HG02884 (cell line): ENCODE measurements around the gene GRIK1.

ENCODE experiments used
- ATAC-seq: cut with Tn5 transposase; IDR thresholded peaks from one replicate; pipeline ENCODE4 v1.9.1; 2021; ENCODE audit warnings: mild to moderate bottlenecking, moderate library complexity; ENCODE audit not compliant: unreplicated experiment

Gene GRIK1

DNA sequence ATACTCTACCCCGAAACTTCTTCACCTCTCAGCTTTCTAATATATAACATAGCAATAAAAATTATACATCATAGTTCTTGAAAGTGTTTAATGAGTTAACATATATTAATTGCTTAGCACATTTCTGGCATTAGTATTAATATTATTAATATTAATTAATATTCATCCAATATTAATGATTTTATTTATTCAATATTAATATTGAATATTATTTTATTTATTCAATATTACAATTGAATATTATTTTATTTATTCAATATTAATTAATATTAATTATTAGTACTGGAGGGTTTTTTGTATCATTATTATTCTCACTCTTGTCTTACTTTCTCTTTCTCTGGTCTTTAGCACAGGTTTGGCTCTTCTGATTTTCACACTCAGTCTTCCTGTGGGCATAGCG, 105.2 kb downstream of the GRIK1 start:
- no peak for ATAC-seq

DNA sequence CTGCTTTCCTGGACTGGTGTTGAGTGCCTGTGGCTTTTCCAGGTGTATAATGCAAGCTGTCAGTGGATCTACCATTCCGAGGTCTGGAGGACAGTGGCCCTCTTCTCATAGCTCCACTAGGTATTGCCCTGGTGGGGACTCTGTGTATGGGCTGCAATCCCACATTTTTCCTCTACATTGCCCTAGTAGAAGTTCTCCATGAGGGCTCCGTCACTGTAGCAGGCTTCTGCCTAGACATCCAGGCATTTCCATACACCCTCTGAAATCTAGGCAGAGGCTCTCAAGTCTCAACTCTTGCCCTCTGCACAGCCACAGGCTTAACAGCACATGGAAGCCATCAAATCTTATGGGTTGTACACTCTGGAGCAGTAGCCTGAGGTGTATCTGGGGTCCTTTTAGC, 107.6 kb downstream of the GRIK1 start:
- no peak for ATAC-seq

DNA sequence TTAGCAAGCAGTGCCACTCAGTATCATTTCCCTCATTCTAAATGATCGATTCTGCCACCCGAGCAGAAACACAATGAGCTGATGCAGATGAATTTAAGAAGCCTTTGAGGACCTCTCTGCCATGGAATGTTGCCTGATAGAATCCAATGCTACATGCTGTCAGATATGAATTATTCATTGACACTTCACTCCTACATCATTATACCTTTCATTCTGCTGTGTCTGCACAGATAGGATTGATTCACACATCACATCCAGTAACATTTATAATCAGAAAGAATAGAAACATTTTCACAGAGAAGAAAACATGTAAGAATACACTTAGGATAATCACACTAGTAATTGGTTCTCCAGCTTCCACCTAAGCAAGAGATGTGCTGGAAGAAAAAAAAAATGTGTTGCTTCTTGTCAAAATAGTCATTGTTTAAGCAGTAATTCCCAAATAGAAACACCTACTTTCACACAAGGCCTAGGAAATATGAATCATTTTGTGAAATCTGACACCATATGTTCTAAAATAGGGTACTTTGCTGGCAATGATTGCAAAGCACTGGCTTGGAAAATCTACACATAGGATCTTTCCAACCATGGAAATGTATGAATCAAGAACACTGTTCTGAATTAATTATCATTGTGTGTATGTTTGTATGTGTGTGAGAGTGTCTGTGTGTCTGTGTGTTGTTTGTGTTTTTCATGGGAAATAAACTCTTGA, 110.1 kb downstream of the GRIK1 start:
- ATAC-seq, result no peak

DNA sequence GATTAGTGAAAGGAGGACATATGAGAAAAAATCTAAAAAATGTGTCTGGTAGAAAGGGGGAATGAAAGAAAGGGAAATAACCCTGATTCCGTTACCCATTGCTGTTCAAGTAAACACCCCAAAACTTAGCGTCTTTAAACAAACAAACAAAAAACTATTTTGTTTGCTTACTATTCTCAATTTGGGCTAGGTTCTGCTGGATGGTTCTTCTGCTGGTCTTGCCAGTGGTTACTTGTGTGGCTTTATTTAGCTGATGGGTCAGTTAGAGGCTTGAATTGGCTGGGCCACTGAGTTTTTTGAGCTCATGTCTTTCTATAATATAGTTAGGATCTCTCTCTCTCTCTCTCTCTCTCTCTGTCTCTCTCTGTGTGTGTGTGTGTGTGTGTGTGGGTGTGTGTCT, 112.1 kb downstream of the GRIK1 start:
- no peak for ATAC-seq

DNA sequence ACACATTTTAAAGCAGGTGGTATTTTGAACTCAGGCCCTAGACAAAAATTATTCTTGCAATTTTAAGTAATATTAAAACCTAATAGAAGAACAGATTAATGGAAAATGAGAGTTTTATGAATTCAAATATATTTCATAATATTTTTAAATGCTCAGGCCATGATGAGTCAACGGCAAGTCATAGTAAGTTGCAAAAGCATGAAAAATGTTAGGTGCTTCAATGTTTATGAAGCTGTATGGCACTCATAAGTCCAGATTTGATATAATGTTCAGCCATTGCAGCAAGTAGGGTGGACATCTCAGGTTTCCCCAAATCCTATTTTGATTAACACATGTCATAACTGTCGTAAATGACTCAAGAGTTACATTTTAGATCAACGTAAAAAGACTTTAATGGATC, 112.6 kb downstream of the GRIK1 start:
- ATAC-seq, result no peak

DNA sequence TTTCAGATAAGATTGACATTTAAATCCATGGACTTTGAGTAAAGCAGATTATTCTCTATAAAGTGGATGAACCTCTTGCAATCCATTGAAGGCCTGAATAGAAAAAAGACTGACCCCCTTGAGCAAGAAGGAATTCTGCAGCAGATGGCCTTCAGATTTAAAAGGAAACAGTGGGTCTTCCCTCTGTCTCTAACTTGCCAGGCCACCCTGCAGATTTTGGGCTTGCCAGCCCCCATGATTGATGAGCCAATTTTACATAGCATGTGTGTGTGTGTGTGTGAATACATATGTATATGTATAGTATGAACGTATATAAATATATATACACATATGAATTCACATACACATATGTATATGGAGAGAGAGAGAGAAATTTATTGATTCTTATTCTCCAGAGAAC, 113.4 kb downstream of the GRIK1 start:
- ATAC-seq, result no peak

DNA sequence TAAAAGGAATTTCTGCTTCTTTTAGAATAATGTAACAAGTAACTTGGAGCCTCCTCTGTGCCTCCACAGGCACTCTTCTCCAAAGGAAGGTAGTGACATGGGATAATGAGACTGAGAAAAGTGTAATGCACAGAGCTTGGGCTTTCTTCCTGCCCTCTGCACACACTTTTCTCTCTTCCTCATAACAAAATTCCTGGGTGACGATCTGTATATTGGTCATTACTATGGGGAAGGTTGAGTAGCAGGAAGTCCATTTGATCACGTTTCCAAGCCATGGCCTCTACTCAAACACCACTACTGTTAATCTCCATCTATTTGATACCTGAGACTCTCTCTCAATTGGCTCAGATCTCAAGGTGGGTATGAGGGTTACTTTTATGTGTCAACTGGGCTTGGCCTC, 113.9 kb downstream of the GRIK1 start:
- ATAC-seq, result no peak

DNA sequence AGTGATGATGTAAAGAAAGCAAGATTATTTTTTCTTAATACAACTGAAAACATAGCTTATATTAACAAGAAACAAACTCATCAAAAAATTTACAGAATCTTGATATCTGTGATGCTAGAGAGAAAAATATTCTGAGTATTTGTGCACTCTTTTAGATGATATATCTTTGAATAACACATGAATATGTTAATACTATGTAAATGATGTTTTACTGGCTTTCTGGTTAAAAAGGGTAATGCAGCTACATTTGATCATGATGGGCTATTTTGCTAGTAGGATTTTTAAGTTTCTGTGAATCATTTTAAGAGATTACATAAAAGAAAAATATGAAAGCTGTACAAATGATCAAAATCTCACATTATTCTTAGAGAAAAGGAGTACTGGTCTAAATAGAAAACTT, 114.5 kb downstream of the GRIK1 start:
- ATAC-seq, result no peak

DNA sequence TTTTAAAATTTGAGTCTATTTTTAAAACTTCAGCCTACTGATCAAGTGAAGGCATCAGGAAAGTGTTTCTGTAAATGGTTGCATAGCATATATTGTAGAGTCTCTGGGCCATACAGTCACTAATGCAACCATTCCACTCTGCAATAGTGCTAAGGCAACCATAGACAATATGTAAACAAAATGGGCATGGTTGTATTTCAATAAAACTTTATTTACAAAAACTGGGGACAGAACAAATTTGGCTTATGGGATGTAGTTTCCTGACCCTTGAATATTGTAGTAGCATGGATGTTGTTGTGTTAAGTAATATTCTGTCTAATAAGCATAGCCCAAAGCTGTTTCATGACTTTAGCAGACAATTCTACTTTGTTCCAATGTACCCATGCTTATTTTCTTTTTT, 117.7 kb downstream of the GRIK1 start:
- ATAC-seq, result no peak

DNA sequence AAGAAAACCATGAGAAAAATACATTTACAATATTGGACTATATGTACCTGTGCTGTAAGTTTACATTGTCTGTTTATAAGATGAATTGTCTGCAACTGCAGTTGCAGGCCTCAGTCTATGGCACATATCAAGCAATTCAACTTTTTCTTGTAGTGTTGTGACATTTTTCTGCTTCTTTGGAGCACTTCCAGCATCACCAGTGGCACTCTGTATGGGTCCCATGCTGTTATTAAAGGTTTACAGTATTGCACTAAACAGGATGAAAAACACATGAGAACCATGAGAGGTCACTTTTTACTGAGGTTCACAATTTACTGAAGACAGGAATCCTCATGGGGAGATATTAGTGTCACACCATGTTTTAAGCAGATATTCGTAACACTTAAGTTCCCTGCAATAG, 118.6 kb downstream of the GRIK1 start:
- ATAC-seq, result no peak

DNA sequence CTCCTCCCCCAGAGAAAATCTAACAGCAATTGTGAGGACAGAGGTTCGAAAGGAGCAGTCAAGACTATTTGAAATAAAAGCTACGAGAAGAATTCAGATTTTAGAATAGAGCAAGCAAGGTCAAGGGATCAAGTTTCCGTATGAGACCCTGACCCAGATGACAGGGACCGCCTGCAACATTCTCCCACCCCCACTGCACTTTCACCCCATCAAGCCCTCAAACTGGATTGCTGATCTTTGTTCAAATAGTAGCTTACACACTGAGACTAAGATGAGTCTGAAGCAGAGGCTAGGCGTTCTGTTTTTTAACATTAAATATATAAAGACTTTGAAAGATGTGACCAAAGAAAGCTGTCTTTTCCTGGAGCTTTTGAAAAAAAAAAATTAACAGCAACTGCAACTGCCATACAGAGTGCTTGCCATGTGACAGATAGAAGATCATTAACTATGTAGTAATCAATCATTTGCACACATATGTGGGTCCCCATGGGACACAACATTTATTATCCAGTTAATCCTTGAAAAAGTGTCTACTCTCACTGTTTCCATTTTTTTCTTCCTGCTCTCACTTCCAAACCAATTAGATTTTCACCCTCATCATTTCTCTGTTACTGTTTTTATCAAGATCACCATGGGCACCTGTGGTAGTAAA, 120.0 kb downstream of the GRIK1 start:
- no peak for ATAC-seq

DNA sequence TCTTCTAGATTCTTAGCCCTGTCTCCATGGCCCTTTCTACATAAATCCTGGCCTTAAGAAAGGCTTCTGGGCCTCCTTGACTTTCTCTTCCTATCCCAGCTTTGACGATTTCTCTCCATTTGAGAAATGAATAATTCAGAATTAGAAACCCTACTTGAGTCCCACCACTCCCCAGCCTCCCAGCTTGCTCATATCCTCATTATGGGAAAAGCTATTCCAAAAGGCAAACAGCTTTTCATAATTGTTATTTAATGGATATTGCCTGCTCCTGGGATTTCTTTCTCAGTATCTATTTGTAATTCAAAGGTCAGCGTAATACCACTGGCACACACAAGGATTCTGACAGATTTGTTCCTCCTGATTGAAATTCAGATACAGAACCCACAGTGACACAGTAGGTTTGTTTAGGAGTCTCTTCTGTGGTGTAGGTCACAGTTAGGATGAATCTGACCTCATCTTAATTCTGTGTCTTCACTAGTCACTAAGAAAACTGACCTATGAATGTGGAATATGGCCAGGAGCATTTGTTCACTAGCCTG, 121.3 kb downstream of the GRIK1 start:
- no peak for ATAC-seq

DNA sequence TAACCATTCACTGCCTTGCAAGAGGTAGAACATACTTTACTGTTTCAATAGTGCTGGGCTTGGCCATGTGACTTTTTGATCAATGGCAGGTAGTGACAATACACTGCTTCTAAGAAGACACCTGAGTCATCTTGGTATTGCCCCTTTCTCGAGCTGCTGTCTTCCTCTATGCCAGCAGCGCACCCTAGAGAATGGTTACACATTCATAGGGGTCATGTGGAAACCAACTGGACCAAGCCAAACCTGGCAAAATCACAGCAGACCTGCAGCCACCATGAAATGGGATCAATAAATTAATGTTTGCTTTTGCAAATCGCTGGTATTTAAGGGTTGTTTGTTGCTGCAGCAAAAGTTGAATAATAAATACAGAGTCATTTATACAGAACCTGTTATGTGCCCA, 122.3 kb downstream of the GRIK1 start:
- no peak for ATAC-seq

DNA sequence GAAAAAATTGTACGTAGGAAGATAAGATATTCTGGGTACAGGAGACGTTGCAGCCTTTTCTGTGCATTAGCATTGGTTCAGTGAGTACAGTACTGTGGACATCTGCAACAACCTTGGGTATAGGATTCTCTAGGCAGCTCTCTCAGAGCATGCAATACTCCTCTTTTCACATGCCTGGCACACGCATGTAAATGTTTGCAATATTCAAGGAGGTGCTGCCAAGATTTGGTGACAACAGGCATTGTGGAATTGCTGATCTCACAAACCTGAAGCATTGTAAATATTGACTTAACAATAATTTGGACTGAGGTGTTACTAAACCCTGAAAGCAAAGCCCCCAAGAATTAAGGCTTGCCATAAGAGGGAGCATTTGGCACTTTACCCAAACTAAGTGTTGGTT, 126.8 kb downstream of the GRIK1 start:
- no peak for ATAC-seq

DNA sequence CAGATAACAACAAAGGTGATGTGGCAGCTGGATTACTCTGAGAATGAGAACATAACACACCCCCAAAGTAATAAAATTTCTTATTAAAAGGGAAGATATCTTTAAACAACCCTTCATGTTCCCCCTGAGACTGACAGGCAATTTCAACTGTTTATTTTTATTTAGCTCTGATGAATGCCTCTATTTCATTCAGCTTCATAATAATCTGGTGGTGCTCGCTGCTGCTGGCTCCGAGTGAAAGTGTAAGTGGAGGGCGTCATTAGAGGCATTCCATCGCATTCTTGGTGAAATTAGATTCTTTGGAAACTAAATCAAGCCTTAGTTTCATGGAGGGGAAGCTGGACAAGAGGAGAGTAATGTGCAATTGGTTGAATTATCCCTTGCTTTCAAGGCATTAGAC, 128.9 kb downstream of the GRIK1 start:
- no peak for ATAC-seq

DNA sequence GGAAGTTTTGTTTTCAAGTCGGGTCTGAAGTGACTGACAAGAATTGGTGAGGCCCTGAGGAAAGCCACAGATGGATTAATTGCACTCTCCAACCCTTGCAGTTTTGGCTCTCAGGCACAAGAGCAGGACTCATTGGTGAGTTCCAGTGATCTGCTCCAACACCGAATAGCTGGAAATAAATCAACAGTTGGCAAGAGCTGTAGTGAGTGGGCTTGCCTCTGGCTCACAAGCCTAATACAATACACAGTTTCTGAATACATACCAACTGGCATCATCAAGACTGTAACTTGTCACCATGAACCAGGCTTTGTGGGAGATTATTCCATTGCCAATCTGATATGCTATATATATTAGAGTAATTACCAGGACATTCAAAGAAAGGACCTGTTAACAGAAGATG, 131.6 kb downstream of the GRIK1 start:
- ATAC-seq, result no peak

DNA sequence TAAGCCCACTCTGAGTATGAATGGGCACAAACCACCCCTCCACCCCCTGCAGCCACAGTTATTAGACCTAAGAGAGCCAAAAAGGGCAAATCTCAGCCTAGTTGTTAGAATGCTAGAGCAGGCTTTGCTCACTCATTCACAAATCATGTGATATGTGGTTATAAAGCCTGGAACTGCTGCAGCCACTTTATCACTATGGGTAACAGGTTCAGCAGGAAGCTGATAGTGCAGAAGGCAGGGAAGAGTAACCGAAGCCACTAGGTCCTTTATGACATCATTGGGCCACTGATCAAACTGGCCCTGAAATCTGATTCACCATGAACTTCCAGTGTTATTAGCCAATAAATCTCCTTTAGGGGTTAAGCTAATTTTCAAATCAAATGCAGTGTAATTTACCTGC, 134.7 kb downstream of the GRIK1 start:
- no peak for ATAC-seq

DNA sequence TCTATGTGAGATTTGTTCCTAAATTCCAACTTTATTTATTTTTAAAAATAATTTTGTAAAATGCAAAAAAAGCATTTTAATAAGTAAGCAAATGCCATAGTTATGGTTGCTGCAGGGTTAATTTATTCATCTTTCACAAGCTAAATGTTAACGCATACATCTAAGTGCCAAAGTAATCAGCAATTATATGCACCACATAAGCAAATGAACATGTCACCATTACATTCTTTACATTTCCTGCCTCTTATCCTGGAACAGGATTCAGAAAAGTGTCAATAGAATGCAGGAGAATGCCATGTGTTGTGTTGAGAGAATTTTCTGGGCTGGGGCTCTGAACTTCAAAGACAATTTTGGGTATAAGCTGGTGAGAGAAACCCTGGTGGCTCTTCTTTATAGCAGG, 136.6 kb downstream of the GRIK1 start:
- no peak for ATAC-seq

DNA sequence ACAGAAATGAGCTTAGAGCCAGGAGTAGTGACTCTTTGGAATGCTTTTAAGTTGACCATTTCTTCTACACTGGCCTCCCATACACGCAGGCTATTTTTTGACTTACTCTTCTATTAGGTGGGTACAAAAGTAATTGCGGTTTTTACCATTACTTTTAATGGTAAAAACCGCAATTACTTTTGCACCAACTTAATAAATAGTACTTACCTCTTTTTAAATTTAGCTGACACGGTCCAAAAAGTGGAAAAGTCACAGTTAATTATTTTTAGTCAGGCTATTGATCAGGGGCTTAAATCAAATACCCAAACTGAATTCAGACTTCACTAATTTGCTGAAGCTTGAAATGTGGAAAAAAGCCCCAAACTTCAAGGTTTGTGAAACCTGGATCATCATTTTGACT, 138.7 kb downstream of the GRIK1 start:
- no peak for ATAC-seq

DNA sequence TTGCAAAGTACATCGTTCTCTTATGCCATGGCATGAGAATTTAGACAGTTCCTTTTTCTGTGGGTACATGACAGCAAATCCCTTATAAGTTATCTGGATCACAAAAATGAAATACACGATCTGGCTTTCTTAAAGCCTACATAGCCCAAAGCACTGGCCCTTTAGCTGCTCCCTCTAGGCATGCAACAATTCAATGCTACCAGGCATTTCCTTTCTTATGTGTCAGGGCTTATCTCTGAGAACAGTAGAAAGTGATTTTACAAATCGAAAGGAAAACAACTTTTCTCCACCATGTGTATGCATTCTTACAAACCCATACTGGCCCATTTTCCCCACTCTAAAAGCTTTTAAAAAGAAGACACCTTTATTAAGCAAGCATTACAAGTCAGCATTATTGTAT, 139.7 kb downstream of the GRIK1 start:
- no peak for ATAC-seq

DNA sequence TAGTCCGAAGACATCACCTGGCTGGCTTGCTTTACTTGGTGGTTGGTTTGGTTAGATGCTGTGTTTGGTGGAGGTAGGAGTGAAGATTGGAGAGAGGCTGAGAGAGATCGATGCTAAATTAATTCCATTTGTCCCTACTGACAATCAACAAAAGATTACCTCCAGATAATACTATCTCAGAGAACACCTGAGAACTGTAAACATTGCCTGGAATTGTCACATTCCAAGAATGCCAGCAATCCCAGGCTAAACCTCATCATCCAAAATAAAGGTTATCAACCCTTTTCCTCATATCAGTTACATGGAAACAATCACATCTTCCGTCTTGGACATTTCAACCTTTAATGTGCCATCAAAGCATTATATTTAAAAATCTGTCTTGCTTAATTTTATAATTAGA, 141.0 kb downstream of the GRIK1 start:
- no peak for ATAC-seq

DNA sequence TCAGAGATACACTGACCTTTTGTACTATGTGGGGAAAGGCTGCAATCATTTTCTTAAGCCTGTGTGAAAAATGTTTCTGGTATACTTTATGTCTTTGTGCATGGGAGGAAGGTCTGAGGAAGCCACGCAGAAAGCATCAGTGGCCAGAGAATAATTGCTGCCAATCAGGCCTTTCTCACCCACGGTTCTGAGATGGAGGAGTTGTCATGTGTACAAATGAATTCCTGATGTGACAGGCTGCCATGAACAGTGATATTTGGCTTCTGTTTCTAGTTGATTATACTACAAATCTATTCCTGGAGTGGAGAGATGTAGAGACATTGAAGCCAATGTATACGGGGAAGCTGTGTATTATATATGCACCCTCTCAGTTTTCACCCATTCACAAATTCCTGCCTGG, 142.6 kb downstream of the GRIK1 start:
- no peak for ATAC-seq

DNA sequence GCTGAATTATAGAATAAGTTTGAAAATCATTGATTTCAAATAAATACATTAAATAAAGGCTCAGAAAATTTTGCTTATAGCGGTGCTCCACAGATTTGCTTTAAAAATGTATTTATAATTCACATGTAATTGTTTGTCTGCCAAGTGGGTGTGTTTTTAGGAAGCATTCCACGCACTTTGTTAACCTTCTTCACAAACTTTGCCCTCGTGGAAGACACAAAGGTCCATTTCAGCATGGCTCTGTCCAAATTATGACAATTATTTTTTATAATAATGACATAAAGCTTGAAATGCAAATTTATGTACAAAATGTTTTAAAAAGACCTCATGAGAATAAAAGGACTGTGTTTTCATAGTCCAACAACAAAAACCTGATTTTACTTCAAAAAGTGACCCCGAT, 146.1 kb downstream of the GRIK1 start:
- no peak for ATAC-seq
